Measurements from ENCODE around the gene EGLN2.
"Not testable (repeated sequence)": the region's sequence is repeated elsewhere in the genome, so short reads cannot be mapped to it uniquely, and the experiment has no call there.

DNA sequence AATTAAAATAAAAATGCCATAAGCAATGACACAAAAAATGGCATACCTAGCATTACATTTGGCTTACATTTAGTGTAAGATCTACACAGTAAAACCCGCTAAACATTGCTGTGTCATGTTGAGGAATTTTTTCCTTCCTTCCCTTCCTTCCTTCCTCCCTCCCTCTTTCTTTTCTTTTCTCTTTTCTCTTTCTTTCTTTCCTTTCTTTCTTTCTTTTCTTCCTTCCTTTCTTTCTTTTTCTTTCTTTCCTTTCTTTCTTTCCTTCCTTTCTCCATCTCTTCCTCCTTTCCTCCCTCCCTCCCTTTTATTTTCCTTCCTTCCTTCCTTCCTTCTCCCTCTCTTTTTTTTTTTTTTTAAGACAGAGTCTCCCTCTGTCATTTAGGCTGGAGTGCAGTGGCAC is 39.5 kb downstream of the EGLN2 start:
- TF ChIP-seq EZH2, EZH2phosphoT487 (IDR thresholded peaks at IDR 0.05): not testable (repeated sequence)
- TF ChIP-seq, protein P1, sequence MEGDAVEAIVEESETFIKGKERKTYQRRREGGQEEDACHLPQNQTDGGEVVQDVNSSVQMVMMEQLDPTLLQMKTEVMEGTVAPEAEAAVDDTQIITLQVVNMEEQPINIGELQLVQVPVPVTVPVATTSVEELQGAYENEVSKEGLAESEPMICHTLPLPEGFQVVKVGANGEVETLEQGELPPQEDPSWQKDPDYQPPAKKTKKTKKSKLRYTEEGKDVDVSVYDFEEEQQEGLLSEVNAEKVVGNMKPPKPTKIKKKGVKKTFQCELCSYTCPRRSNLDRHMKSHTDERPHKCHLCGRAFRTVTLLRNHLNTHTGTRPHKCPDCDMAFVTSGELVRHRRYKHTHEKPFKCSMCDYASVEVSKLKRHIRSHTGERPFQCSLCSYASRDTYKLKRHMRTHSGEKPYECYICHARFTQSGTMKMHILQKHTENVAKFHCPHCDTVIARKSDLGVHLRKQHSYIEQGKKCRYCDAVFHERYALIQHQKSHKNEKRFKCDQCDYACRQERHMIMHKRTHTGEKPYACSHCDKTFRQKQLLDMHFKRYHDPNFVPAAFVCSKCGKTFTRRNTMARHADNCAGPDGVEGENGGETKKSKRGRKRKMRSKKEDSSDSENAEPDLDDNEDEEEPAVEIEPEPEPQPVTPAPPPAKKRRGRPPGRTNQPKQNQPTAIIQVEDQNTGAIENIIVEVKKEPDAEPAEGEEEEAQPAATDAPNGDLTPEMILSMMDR (IDR thresholded peaks at IDR 0.05) = not testable (repeated sequence)

Measured in neural progenitor cell (in vitro differentiated cells).